Activated T-helper 1 cell treated with anti-CD3 and anti-CD28 coated beads, Interleukin-12 subunit alpha, Interleukin-12 subunit beta, Interleukin-2, Interleukin-4 antibody, amounts not matched to agents 30 ng/mL and 10 ng/mL and 1 ng/mL, durations not matched to agents 14 hours and 24 hours and 36 hours (primary cell): Measurements from ENCODE around the gene TBC1D14. TPM values are rescaled to one million over a fixed set of nuclear protein-coding genes. Genes with fewer than 3 reads are reported as not detected.

Experiments used
- DNase-seq: peaks from one replicate; pipeline ENCODE4 v3.0.0; 2021; ENCODE audit warnings: low spot score
- H3K27ac Mint-ChIP-seq: one replicate; pipeline ENCODE4 v1.8.0; 2021; ENCODE audit warnings: mild to moderate bottlenecking, mixed read lengths
- H3K27me3 Mint-ChIP-seq: one replicate; pipeline ENCODE4 v1.8.0; 2022; ENCODE audit warnings: mild to moderate bottlenecking, moderate library complexity, mixed read lengths; ENCODE audit not compliant: insufficient read depth
- H3K36me3 Mint-ChIP-seq: one replicate; pipeline ENCODE4 v1.8.0; 2021; ENCODE audit warnings: low read depth, mixed read lengths
- H3K4me1 Mint-ChIP-seq: one replicate; pipeline ENCODE4 v1.8.0; 2021; ENCODE audit warnings: low read depth, mixed read lengths
- H3K4me3 Mint-ChIP-seq: one replicate; pipeline ENCODE4 v1.8.0; 2021; ENCODE audit warnings: mild to moderate bottlenecking, moderate library complexity, mixed read lengths
- H3K9me3 Mint-ChIP-seq: one replicate; pipeline ENCODE4 v1.8.0; 2021; ENCODE audit warnings: mixed read lengths
- intact Hi-C: fragments of 100-400 bp; cut with micrococcal nuclease; formaldehyde crosslinking; loops from one replicate; pipeline ENCODE4 v1.15.1; 2024
- total RNA-seq: library from RNA; stranded (reverse); gene quantifications from 2 replicates; pipeline ENCODE4 v1.2.3, GENCODE V29; 2022

The TBC1D14 gene
- total RNA-seq, 1 donor from 2014 or later, result 59.7 TPM

GRCh38 chr4:6942238-6942800, 32.7 kb downstream of the TBC1D14 start:
- Mint-ChIP-seq H3K36me3 (peaks cover 8% of the 10 kb centered on the region), H3K4me1 (peaks cover 53% of the 10 kb centered on the region), H3K27me3 (no peaks in the 10 kb centered on the region), H3K9me3 (no peaks in the 10 kb centered on the region), H3K4me3 (peak overlapping the region; percentile 61), H3K27ac (peak overlapping the region; percentile 85)
- intact Hi-C loops, result loop anchor here (1.0 to 2.0 kb wide), 5 partner anchors 15 to 45 kb away; partner anchors contain the start of gene TBC1D14
- peak; percentile 39 for DNase-seq

DNA sequence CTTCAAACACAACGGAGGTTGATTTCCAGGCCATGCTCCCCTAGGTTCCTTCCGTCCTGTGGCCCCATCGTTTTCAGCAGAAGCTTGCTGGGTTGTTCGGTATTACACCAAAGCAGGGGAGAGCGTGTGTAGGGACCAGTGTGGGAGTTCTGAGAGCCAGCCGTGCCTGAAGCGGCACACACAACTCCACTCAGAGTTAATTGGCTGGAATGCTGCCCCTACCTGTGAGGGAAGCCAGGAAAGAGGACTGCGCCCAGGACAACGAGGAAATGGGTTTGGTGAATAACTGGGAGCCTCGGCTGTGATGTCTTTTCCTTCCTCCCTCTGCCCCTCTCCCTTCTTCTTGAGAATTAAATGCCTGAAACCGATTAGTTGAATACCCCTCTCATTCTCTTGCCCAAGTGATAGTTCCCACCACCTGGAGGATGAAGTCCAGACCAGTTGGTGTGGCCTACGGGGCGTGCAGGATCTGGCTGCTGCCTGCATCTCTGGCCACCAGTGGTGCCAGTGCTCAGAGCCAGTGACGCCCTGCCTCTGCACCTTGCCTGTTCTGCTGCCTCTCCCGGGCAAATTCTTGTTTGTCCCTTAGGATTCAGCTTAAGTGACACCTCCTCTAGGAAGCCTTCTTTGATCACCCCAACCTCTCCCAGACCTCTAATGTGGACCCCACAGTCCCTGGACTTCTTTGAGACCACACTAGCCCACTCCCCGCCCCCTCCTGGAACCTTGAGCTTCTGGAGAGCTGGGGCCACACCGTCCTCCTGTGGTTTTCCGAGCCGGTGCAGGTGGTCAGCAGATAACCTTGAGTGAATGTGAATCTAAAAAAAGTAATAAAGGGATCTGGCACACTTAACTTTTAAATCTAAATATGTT, 33.6 kb downstream of the TBC1D14 start:
- no peaks in the 10 kb centered on the region for H3K27me3 Mint-ChIP-seq
- peak overlapping the region; percentile 61 for H3K4me3 Mint-ChIP-seq
- H3K27ac Mint-ChIP-seq, result peak overlapping the region; percentile 85
- intact Hi-C loops, result loop anchor here (2.0 kb wide), 1 partner anchor 26 kb away; no protein-coding TSS in a partner anchor
- DNase-seq, result no peak
- no peaks in the 10 kb centered on the region for H3K9me3 Mint-ChIP-seq
- peaks cover 56% of the 10 kb centered on the region for H3K4me1 Mint-ChIP-seq
- peaks cover 10% of the 10 kb centered on the region for H3K36me3 Mint-ChIP-seq

GRCh38 chr4:6943885-6944225, 34.2 kb downstream of the TBC1D14 start:
- Mint-ChIP-seq H3K4me3 (no peak overlapping the region), H3K27me3 (no peaks in the 10 kb centered on the region), H3K27ac (peak overlapping the region; percentile 59), H3K9me3 (no peaks in the 10 kb centered on the region), H3K36me3 (peaks cover 10% of the 10 kb centered on the region), H3K4me1 (peaks cover 58% of the 10 kb centered on the region)
- DNase-seq, result no peak
- intact Hi-C loops, result loop anchor here (2.0 kb wide), 1 partner anchor 27 kb away; no protein-coding TSS in a partner anchor

GRCh38 chr4:6944301-6945051, 34.9 kb downstream of the TBC1D14 start:
- H3K4me3 Mint-ChIP-seq, result no peak overlapping the region
- intact Hi-C loops, result no loop called here
- H3K4me1 Mint-ChIP-seq, result peaks cover 55% of the 10 kb centered on the region
- DNase-seq, result no peak
- no peaks in the 10 kb centered on the region for H3K9me3 Mint-ChIP-seq
- H3K27ac Mint-ChIP-seq, result no peak overlapping the region
- H3K36me3 Mint-ChIP-seq, result peaks cover 8% of the 10 kb centered on the region
- no peaks in the 10 kb centered on the region for H3K27me3 Mint-ChIP-seq

DNA sequence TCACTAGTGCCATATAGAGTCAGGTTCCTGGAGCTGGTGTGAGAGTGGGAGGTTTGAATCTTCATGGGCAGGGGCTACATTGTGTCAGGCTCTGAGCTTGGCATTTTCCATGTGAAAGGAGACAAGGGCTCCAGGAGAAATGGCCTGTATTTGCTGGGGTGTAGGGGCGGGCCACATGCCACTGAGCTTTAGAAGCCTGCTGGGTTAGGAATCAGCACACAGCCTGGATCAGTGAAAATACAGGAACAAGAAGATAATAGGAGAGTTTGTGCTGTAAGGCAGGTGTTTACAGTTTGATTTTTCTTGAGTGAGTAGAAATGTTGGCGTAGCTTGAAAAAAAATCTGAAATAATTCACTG, 35.4 kb downstream of the TBC1D14 start:
- intact Hi-C loops, result no loop called here
- Mint-ChIP-seq H3K4me3 (no peak overlapping the region), H3K27me3 (no peaks in the 10 kb centered on the region), H3K36me3 (peaks cover 9% of the 10 kb centered on the region), H3K9me3 (no peaks in the 10 kb centered on the region), H3K27ac (no peak overlapping the region), H3K4me1 (peaks cover 49% of the 10 kb centered on the region)
- no peak for DNase-seq

GRCh38 chr4:6946497-6946896, 36.9 kb downstream of the TBC1D14 start:
- no peaks in the 10 kb centered on the region for H3K27me3 Mint-ChIP-seq
- H3K4me3 Mint-ChIP-seq, result no peak overlapping the region
- no peak for DNase-seq
- peaks cover 10% of the 10 kb centered on the region for H3K36me3 Mint-ChIP-seq
- intact Hi-C loops, result no loop called here
- peaks cover 38% of the 10 kb centered on the region for H3K4me1 Mint-ChIP-seq
- no peaks in the 10 kb centered on the region for H3K9me3 Mint-ChIP-seq
- H3K27ac Mint-ChIP-seq, result no peak overlapping the region

DNA sequence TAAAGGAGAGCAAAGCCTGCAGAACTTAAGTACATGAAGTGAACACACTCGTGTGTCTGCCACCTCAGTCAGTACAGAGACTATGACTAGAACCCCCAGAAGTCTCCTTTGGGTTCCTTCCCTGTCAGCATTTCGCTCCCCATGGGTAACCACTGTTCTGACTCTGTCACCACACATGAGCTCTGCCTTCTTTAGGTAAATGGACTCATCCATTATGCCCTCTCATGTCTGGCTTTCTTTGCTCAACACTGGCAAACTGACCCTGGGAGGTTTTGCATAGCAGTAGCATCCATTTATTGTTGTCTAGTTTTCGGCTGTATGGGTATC, 38.5 kb downstream of the TBC1D14 start:
- H3K4me3 Mint-ChIP-seq, result no peak overlapping the region
- intact Hi-C loops, result no loop called here
- H3K4me1 Mint-ChIP-seq, result peaks cover 33% of the 10 kb centered on the region
- no peaks in the 10 kb centered on the region for H3K9me3 Mint-ChIP-seq
- peaks cover 10% of the 10 kb centered on the region for H3K36me3 Mint-ChIP-seq
- no peak overlapping the region for H3K27ac Mint-ChIP-seq
- no peak for DNase-seq
- no peaks in the 10 kb centered on the region for H3K27me3 Mint-ChIP-seq

DNA sequence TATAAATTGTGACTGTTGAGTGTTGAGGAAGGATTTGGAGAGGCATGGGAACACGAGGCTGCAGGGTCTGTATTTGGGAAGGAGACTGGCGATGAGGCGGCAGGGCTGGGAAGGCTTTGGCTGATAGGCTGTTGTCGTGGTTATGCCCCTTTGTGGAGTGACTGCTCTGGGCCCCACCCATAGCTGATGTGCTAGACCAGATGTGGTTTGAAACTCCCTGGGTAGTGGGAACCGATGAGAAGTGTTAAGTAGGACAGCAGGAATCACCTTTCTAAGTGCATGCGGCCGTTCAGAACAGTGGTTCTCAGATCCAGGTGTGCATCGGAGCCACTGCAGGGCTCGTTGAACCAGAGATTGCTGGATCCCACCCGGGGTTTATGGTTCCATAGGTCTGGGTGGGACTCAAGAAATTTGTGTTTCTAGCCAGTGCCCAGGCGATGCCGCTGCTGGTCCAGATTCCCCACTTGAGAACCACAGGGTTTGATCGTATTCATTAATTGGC, 42.3 kb downstream of the TBC1D14 start:
- DNase-seq, result no peak
- no peaks in the 10 kb centered on the region for H3K27me3 Mint-ChIP-seq
- no peak overlapping the region for H3K4me3 Mint-ChIP-seq
- peak overlapping the region; percentile 18 for H3K27ac Mint-ChIP-seq
- H3K4me1 Mint-ChIP-seq, result peaks cover 24% of the 10 kb centered on the region
- no peaks in the 10 kb centered on the region for H3K9me3 Mint-ChIP-seq
- H3K36me3 Mint-ChIP-seq, result peaks cover 7% of the 10 kb centered on the region
- intact Hi-C loops, result no loop called here

DNA sequence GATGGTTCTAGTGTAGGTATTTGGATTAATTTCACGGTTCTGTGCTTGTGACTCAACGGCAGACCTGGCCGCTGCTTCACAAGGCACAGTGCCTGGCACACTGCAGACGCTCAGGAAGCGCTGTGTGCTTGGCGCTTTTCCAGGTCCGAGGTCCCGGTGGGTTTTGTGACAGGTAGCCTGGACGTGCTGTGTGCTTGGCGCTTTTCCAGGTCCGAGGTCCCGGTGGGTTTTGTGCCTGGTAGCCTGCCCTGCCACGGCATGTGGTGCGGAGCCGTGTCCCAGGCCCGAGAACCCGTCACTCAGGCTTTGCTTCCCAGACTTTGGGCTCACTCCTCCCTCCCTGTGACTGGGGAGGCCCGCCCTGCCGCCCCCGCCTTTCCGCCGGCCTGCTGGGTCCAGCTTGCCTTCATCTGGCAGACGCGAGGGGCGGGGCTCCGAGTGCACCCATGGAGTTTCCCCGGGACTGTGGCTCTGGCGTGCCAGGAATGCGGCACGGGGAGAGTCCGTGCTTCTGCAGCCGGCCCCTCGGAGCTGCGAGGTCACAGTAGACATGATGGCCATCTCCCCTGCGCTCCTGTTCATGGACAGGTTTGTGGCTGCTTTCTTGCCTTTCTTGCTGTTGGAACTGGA, 44.2 kb downstream of the TBC1D14 start:
- no peak overlapping the region for H3K27ac Mint-ChIP-seq
- no peak overlapping the region for H3K4me3 Mint-ChIP-seq
- DNase-seq, result no peak
- no peaks in the 10 kb centered on the region for H3K27me3 Mint-ChIP-seq
- H3K9me3 Mint-ChIP-seq, result no peaks in the 10 kb centered on the region
- peaks cover 2% of the 10 kb centered on the region for H3K36me3 Mint-ChIP-seq
- H3K4me1 Mint-ChIP-seq, result peaks cover 15% of the 10 kb centered on the region
- intact Hi-C loops, result no loop called here

GRCh38 chr4:6955261-6955911, 45.8 kb downstream of the TBC1D14 start:
- H3K9me3 Mint-ChIP-seq, result no peaks in the 10 kb centered on the region
- no peaks in the 10 kb centered on the region for H3K36me3 Mint-ChIP-seq
- no peak for DNase-seq
- peaks cover 15% of the 10 kb centered on the region for H3K4me1 Mint-ChIP-seq
- intact Hi-C loops, result no loop called here
- no peaks in the 10 kb centered on the region for H3K27me3 Mint-ChIP-seq
- no peak overlapping the region for H3K27ac Mint-ChIP-seq
- H3K4me3 Mint-ChIP-seq, result no peak overlapping the region

GRCh38 chr4:6956087-6956433, 46.4 kb downstream of the TBC1D14 start:
- DNase-seq, result no peak
- H3K4me1 Mint-ChIP-seq, result peaks cover 15% of the 10 kb centered on the region
- no peaks in the 10 kb centered on the region for H3K36me3 Mint-ChIP-seq
- H3K27ac Mint-ChIP-seq, result no peak overlapping the region
- no peak overlapping the region for H3K4me3 Mint-ChIP-seq
- no peaks in the 10 kb centered on the region for H3K9me3 Mint-ChIP-seq
- no peaks in the 10 kb centered on the region for H3K27me3 Mint-ChIP-seq
- intact Hi-C loops, result no loop called here

GRCh38 chr4:6956434-6957147, 47.0 kb downstream of the TBC1D14 start:
- H3K4me1 Mint-ChIP-seq, result peaks cover 11% of the 10 kb centered on the region
- no peak for DNase-seq
- intact Hi-C loops, result no loop called here
- no peaks in the 10 kb centered on the region for H3K9me3 Mint-ChIP-seq
- H3K27ac Mint-ChIP-seq, result no peak overlapping the region
- no peaks in the 10 kb centered on the region for H3K27me3 Mint-ChIP-seq
- no peak overlapping the region for H3K4me3 Mint-ChIP-seq
- no peaks in the 10 kb centered on the region for H3K36me3 Mint-ChIP-seq
